DOHH2 (cell line): ENCODE measurements around the gene CATSPER1.

Source experiments
- H3F3A ChIP-seq: fragments of 200-600 bp; sonication (generic), shearing (Covaris generic); 2 replicates; pipeline ENCODE4 v1.6.0; 2016; ENCODE audit warnings: antibody characterized with exemption, mild to moderate bottlenecking; ENCODE audit not compliant: control insufficient read depth, insufficient read depth
- H3K27ac ChIP-seq: fragments of 200-600 bp; sonication (generic); 2 replicates; pipeline ENCODE4 v1.5.1; 2014; ENCODE audit warnings: low read depth, mild to moderate bottlenecking, low read length, moderate library complexity
- H3K27me3 ChIP-seq: fragments of 200-600 bp; sonication (generic); 2 replicates; pipeline ENCODE4 v1.6.1; 2014; ENCODE audit warnings: mild to moderate bottlenecking, low read length, mixed read lengths; ENCODE audit not compliant: control insufficient read depth
- H3K36me3 ChIP-seq: fragments of 200-600 bp; sonication (generic); 2 replicates; pipeline ENCODE4 v1.6.1; 2014; ENCODE audit warnings: mild to moderate bottlenecking, low read length, moderate library complexity, mixed read lengths; ENCODE audit not compliant: control insufficient read depth
- H3K4me1 ChIP-seq: fragments of 200-600 bp; sonication (generic); 2 replicates; pipeline ENCODE4 v1.6.1; 2014; ENCODE audit warnings: mild to moderate bottlenecking, low read length, mixed read lengths; ENCODE audit not compliant: control insufficient read depth
- H3K4me2 ChIP-seq: fragments of 200-600 bp; sonication (generic); 2 replicates; pipeline ENCODE4 v1.6.0; 2014; ENCODE audit warnings: mild to moderate bottlenecking, low read length, moderate library complexity
- H3K4me3 ChIP-seq: fragments of 200-600 bp; sonication (generic); 2 replicates; pipeline ENCODE4 v1.5.1; 2014; ENCODE audit warnings: mild to moderate bottlenecking, low read length, mixed read lengths
- H3K79me2 ChIP-seq: fragments of 200-600 bp; sonication (generic); 2 replicates; pipeline ENCODE4 v1.6.1; 2014; ENCODE audit warnings: mild to moderate bottlenecking, low read length, mixed read lengths; ENCODE audit not compliant: control insufficient read depth
- H3K9me2 ChIP-seq: fragments of 200-600 bp; sonication (generic); replicated peaks from 2 replicates; pipeline ENCODE4 v1.6.1; 2014; ENCODE audit warnings: mild to moderate bottlenecking, low read length, mixed read lengths; ENCODE audit not compliant: control insufficient read depth
- H3K9me3 ChIP-seq: fragments of 200-600 bp; sonication (generic); 2 replicates; pipeline ENCODE4 v1.6.1; 2014; ENCODE audit warnings: antibody characterized with exemption, low read length, mixed read lengths; ENCODE audit not compliant: control insufficient read depth, insufficient read depth
- H4K20me1 ChIP-seq: fragments of 200-600 bp; sonication (generic); 2 replicates; pipeline ENCODE4 v1.6.0; 2014; ENCODE audit warnings: low read depth, mild to moderate bottlenecking, antibody characterized with exemption, low read length, moderate library complexity; ENCODE audit not compliant: control insufficient read depth, insufficient read depth
- EZH2phosphoT487 ChIP-seq: fragments of 200-600 bp; sonication (generic); IDR thresholded peaks from 2 replicates; pipeline ENCODE4 v1.6.1; 2017; ENCODE audit warnings: borderline replicate concordance, mild to moderate bottlenecking, antibody characterized with exemption, low read length, moderate library complexity, mixed read lengths
- TF ChIP-seq, protein P1 (sequence below): fragments of 200-600 bp; sonication (generic); IDR thresholded peaks from one replicate; pipeline ENCODE4 v1.5.1; 2014; ENCODE audit warnings: antibody characterized with exemption, mild to moderate bottlenecking, low read depth, low read length; ENCODE audit not compliant: poor library complexity, severe bottlenecking

The CATSPER1 gene

DNA sequence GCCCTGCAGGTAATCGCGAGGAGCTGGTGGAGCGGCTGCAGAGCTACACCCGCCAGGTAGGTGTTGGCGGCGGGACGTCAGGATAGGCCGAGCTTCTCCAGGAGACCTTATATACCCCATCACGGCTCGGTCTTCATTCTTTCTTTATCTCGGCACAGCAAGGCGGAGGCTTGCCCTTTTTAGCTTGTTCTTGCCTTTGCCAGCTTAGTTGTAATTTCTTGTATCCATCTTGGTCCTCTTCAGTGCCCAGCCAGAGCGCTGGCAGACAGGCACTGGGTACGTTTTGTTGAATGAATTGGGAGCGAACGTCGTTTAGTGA is 26.3 kb upstream of the CATSPER1 start:
- Histone ChIP-seq H3K79me2 (peaks cover 45% of the 10 kb centered on the region), H3K9me3 (no peaks in the 10 kb centered on the region), H4K20me1 (peaks cover 4% of the 10 kb centered on the region; the same call in 1 of the 2 replicates), H3F3A (no peaks in the 10 kb centered on the region), H3K27me3 (no peaks in the 10 kb centered on the region), H3K36me3 (peaks cover 52% of the 10 kb centered on the region), H3K4me2 (peak overlapping the region; percentile 77), H3K4me3 (peak overlapping the region; percentile 83), H3K9me2 (no peaks in the 10 kb centered on the region), H3K4me1 (peaks cover 25% of the 10 kb centered on the region), H3K27ac (peak overlapping the region; percentile 47)
- TF ChIP-seq, protein P1, sequence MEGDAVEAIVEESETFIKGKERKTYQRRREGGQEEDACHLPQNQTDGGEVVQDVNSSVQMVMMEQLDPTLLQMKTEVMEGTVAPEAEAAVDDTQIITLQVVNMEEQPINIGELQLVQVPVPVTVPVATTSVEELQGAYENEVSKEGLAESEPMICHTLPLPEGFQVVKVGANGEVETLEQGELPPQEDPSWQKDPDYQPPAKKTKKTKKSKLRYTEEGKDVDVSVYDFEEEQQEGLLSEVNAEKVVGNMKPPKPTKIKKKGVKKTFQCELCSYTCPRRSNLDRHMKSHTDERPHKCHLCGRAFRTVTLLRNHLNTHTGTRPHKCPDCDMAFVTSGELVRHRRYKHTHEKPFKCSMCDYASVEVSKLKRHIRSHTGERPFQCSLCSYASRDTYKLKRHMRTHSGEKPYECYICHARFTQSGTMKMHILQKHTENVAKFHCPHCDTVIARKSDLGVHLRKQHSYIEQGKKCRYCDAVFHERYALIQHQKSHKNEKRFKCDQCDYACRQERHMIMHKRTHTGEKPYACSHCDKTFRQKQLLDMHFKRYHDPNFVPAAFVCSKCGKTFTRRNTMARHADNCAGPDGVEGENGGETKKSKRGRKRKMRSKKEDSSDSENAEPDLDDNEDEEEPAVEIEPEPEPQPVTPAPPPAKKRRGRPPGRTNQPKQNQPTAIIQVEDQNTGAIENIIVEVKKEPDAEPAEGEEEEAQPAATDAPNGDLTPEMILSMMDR = no peak
- TF ChIP-seq EZH2phosphoT487 = no peak

DNA sequence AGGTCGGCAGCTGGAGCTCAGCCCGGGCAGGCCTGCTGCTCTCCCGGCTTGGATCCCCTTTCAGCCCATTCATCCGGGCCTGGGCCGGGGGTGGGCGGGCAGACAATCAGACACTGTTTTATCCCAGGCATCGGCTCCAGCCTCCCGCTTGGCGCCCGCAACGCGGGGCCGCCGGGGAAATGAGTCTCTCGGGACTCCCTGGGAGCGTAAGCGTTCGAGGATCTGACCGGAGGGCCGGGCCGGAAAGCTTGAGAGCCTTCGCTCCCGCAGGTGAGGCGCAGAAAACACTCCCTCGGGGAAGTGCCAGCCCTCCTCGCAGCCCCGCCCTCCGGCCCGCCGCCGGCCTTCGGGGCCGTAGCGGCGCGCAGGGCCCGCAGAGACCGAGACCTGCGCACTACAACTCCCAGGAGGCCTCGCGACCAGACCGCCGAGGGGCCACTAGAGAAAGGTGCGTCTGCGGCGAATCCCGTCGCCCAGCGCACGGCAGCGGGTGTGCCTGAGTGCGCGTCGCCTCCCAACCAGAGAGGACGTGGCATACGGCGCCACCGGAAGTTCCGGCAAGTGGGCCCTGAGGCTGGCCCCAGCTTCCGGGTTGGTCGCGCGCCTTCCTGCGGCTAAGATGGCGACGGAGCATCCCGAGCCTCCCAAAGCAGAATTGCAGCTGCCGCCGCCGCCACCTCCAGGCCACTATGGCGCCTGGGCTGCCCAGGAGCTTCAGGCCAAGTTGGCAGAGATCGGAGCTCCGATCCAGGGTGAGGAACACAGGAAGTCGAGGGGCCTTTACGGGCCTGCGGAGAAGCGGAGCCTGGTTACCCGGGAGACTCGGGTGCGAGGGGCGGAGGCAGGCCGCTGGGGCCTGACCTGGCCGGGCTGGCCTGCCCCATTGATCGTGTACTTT is 25.7 kb upstream of the CATSPER1 start, which contains the start of gene SF3B2:
Gene SF3B2, plus strand, starts transcription at position 599 of the 898 bp plus-strand sequence. Its CDS starts 21 bp downstream, at position 620.
- Histone ChIP-seq H3F3A (no peaks in the 10 kb centered on the region), H3K36me3 (peaks cover 47% of the 10 kb centered on the region), H3K27ac (peak within 1 kb of the TSS; percentile 47), H3K79me2 (peaks cover 45% of the 10 kb centered on the region), H3K27me3 (no peaks in the 10 kb centered on the region), H3K9me3 (no peaks in the 10 kb centered on the region), H3K4me1 (peaks cover 25% of the 10 kb centered on the region), H4K20me1 (peaks cover 4% of the 10 kb centered on the region; the same call in 1 of the 2 replicates), H3K4me3 (peak within 1 kb of the TSS; percentile 83), H3K4me2 (peak within 1 kb of the TSS; percentile 77), H3K9me2 (no peaks in the 10 kb centered on the region)
- TF ChIP-seq EZH2phosphoT487 = no peak
- TF ChIP-seq, protein P1 = no peak

- Histone ChIP-seq H3F3A (no peaks in the 10 kb centered on the region), H3K4me1 (peaks cover 25% of the 10 kb centered on the region), H3K9me2 (no peaks in the 10 kb centered on the region), H3K27me3 (no peaks in the 10 kb centered on the region; the same call in 1 of the 2 replicates), H3K4me3 (peak overlapping the region; percentile 83), H3K27ac (peak overlapping the region; percentile 39; the same call in 1 of the 2 replicates), H3K4me2 (peak overlapping the region; percentile 73), H3K79me2 (peaks cover 40% of the 10 kb centered on the region), H4K20me1 (peaks cover 4% of the 10 kb centered on the region; the same call in 1 of the 2 replicates), H3K9me3 (no peaks in the 10 kb centered on the region), H3K36me3 (peaks cover 40% of the 10 kb centered on the region)
- TF ChIP-seq, protein P1 = no peak
- TF ChIP-seq EZH2phosphoT487 = no peak
Observed at GRCh38 chr11:66051371-66051765, 25.1 kb upstream of the CATSPER1 start.
